T-helper 22 cell (primary cell): ENCODE measurements around the gene GRN.
A peak's percentile ranks its signal among the peaks of the same experiment; 100 is the strongest.

Experiments used
- DNase-seq: peaks from one replicate; pipeline ENCODE4 v3.0.0-alpha.2; 2020; ENCODE audit warnings: low read depth

Gene GRN

DNA sequence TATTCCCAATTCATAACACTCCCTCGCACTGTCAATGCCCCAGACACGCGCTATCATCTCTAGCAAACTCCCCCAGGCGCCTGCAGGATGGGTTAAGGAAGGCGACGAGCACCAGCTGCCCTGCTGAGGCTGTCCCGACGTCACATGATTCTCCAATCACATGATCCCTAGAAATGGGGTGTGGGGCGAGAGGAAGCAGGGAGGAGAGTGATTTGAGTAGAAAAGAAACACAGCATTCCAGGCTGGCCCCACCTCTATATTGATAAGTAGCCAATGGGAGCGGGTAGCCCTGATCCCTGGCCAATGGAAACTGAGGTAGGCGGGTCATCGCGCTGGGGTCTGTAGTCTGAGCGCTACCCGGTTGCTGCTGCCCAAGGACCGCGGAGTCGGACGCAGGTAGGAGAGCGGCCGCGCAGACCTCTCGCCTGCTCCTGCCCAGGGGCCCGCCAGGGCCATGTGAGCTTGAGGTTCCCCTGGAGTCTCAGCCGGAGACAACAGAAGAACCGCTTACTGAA is at the start of gene GRN:
GRN (plus strand) TSS at position 364 of the 515 bp plus-strand sequence. CDS start 3,863 bp downstream, outside the sequence.
- peak; percentile 72 for DNase-seq

- no peak for DNase-seq
These were observed 47.1 kb upstream of the GRN start for GRCh38 chr17:44297975-44298374.

DNA sequence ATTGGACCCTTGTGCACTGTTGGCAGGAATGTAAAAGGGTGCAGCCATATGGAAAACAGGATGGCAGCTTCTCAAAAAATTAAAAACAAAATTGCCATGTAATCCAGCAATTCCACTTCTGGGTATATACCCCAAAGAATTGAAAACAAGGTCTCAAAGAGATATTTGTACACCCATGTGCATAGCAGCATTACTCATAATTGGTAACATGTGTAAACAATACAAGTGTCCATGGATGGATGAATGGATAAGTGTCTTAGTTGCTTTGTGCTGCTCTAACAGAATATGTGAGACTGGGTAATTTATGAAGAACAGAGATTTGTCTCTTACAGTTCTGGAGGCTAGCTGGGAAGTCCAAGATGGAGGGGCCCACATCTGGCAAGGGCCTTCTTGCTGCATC is 40.5 kb upstream of the GRN start:
- DNase-seq = no peak

GRCh38 chr17:44307387-44308186 is 37.5 kb upstream of the GRN start:
- no peak for DNase-seq

DNA sequence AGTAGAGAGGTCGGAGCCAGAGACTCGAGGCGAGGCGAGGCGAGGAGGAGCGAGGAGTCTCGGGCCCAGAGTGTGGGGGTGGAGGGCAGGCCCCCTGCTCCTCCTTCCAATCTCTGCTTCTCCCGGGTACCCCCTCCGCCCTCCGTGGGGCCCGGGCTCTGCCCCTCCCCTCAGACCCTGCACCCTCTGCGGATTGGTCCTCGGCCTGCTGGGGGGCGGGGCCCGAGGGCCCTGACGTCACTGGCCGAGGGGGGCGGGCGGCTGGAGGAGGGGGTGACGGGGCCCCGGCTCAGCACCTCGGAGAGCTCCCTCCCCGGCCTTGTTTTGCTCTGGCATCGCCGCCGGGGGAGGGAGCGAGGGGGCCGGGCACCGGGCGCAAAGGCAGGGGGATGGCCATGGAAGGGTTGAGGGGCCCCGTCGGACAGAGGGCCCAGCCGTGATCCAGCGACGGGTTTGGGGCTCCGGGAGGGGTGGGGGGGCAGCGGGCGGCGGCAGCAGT is 36.7 kb upstream of the GRN start, which contains the start of gene RUNDC3A:
RUNDC3A (plus strand) TSS at position 282 of the 499 bp plus-strand sequence. CDS start 232 bp downstream, outside the sequence.
- peak; percentile 70 for DNase-seq

DNA sequence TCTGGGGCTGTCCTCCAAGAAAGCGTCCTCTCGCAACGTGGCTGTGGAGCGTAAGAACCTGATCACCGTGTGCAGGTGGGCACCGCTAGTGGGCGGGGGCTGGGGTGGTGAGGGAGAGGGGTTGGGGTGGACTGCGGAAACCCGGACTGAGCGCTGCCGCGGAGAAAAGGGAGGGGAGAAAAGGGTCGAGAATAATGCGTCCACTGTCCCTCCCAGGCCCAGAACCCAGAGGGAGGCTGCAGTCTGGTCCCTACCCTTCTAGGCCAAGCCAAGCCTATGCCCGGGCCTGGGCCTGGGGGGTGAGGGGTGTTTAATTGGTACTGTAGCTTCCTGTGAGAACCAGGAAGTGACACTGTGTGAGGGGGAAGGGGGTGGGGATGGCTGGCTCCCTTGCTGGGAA is 36.2 kb upstream of the GRN start:
- no peak for DNase-seq

- DNase-seq = no peak
These were observed 35.6 kb upstream of the GRN start for GRCh38 chr17:44309472-44309871.

GRCh38 chr17:44310188-44310587 is 34.9 kb upstream of the GRN start:
- DNase-seq = no peak

GRCh38 chr17:44310609-44311376 is 34.3 kb upstream of the GRN start:
- DNase-seq = no peak

GRCh38 chr17:44311562-44312181 is 33.4 kb upstream of the GRN start:
- no peak for DNase-seq

GRCh38 chr17:44312396-44313104 is 32.6 kb upstream of the GRN start:
- DNase-seq = no peak

DNA sequence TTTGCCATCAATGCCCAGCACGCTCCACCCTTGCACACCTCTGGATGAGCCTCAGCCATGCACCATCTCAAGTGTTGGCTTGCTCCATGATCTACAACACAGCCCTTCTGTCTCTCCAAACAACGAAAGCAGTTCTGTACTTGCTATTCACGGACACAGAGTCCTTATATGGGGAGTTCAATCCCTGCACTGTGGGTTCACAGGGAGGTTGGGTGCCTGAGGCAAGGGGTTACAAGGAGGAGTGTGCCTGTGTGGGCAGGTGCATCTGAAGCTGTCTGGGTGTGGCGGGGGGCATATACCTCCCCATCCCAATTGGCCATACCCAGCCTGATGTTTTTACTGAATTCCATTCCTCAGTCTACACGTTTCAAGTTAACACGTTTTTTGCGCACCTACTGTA is 31.1 kb upstream of the GRN start:
- DNase-seq = no peak

GRCh38 chr17:44314524-44314868 is 30.6 kb upstream of the GRN start:
- DNase-seq = no peak

- DNase-seq = peak; percentile 14
These were observed 30.0 kb upstream of the GRN start for GRCh38 chr17:44314869-44315661.

- DNase-seq = no peak
These were observed 29.1 kb upstream of the GRN start for GRCh38 chr17:44315760-44316731.

DNA sequence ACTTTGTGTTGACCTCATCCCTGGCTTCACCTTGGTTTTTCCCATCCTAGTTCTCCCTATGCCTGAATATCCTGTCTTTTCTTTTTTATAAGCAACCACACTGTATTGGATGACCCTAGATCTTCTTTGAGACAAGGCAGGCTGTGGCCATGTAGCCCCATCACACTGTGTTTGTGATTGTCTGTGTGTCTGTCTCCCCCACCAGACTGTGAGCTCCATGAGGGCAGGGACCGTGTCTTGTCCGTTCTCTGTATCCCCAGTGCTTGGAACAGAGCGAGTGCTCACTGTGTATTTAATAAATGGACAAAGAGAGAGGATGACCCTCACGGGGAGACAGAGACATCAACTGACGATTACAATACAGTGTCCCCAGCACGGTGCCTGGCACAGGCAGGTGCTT is 27.6 kb upstream of the GRN start:
- DNase-seq = no peak

GRCh38 chr17:44318077-44318892 is 26.8 kb upstream of the GRN start:
- DNase-seq = no peak

DNA sequence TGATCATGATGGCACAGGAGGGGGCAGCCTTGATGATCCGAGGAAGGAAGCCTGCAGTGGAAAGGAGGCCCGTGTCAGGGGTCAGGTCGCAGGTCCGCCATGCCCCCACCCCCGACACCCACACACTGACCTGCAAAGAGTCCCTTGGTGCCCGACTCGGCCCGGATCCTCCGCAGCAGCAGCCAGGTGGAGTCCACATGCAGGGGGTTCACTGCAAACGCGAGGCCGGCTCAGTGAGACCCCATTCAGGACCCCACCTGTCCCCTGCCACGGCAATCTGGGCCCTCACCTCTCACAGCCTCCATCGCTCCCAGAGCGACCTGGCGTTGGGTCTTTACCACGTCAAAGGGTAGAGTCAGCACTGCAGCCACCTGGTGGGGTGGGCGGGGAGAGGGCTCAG is 25.0 kb upstream of the GRN start:
- no peak for DNase-seq
